ENCODE data around the gene NPBWR2.

The NPBWR2 gene

DNA sequence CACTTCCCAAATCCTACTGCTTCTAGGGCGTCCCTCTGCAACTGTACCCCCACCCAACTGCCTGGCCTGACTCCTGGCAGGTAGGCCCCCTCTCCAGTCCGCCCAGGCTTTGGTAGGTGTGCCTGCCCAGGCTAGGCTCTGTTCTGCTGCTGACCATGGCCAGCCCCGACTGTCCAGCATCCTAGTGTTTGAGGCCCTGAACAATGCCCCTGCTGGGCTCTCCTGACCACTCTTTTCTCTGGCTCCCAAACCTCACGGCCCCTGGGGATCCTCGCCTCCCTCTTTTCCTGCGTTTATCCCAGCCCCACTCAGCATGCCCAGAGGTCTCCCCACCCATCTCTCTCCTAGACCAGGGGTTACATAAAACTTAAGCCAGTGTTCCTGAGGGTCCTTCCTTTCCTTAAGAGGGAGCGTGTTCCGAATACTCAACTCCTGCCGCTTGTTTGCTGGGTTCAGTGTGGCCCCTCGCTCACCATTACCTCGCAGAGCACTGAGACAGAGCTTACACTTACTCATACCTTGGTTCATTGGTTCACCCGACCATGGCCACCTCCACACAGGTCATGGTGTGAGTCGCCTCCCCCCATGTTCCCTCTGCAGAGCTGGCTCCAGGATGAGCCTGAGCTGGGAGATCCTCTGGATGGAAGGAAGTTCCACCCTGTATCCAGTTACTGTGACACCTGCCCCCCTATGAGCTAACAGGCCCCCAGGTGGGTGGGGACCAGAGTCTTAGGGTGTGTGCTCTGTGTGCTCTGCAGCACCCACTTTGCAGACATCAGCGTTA is 35.8 kb upstream of the NPBWR2 start:
- no peak for DNase-seq (ENCODE audit: low read depth, low spot score)
- in situ Hi-C loops (cut with HindIII; ENCODE audit: low sequenced_read_pairs) = no loop called here
- TF ChIP-seq, protein P1, sequence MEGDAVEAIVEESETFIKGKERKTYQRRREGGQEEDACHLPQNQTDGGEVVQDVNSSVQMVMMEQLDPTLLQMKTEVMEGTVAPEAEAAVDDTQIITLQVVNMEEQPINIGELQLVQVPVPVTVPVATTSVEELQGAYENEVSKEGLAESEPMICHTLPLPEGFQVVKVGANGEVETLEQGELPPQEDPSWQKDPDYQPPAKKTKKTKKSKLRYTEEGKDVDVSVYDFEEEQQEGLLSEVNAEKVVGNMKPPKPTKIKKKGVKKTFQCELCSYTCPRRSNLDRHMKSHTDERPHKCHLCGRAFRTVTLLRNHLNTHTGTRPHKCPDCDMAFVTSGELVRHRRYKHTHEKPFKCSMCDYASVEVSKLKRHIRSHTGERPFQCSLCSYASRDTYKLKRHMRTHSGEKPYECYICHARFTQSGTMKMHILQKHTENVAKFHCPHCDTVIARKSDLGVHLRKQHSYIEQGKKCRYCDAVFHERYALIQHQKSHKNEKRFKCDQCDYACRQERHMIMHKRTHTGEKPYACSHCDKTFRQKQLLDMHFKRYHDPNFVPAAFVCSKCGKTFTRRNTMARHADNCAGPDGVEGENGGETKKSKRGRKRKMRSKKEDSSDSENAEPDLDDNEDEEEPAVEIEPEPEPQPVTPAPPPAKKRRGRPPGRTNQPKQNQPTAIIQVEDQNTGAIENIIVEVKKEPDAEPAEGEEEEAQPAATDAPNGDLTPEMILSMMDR (IDR thresholded peaks at IDR 0.05; ENCODE audit: low read depth, low read length) = no peak
- H3K4me3 ChIP-seq (ENCODE audit: low read depth, low read length) = no peak overlapping the region

DNA sequence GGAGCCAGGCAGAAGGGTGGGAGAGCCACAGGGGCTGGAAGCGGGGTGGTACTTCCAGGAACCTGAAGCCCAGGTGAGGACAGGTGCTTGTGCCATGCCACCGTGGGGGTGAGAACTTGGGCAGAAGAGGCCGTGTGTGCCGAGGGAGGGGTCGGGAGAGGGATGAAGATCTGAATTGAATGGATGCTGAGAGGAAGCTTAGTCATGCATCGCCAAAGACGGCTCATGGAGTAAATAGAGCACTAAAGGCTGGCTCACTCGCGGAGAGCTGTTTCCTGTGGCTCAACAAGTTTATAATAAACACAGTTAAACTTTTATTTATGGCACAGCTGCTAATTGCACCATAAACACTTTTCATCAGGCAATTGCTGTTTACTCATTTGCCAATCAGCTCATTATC is 35.2 kb upstream of the NPBWR2 start:
- no peak for DNase-seq (ENCODE audit: low read depth, low spot score)
- no peak overlapping the region for H3K4me3 ChIP-seq (ENCODE audit: low read depth, low read length)
- in situ Hi-C loops (cut with HindIII; ENCODE audit: low sequenced_read_pairs) = no loop called here
- TF ChIP-seq, protein P1 (IDR thresholded peaks at IDR 0.05; ENCODE audit: low read depth, low read length) = no peak

DNA sequence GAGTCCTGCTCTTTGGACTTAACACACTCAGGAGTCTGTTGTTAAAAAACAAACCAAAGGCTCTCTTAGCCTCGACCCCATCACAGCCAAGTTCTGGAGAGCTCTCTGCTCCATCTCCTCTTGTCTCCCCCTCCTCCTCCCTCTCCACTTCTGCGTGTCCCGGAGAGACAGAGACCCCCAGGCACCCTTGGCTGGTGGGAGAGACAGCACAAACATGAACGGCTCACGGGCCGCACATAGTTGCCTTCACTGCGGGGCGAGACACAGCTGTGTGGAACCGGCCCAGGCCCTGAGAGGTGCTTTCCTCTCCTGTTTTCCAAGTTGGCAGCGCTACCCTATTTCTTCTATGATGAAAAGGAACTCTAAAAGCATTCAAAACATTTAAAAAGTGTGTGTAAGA is 33.6 kb upstream of the NPBWR2 start:
- H3K4me3 ChIP-seq (ENCODE audit: low read depth, low read length) = no peak overlapping the region
- in situ Hi-C loops (cut with HindIII; ENCODE audit: low sequenced_read_pairs) = no loop called here
- DNase-seq (ENCODE audit: low read depth, low spot score) = no peak
- TF ChIP-seq, protein P1 (IDR thresholded peaks at IDR 0.05; ENCODE audit: low read depth, low read length) = no peak

DNA sequence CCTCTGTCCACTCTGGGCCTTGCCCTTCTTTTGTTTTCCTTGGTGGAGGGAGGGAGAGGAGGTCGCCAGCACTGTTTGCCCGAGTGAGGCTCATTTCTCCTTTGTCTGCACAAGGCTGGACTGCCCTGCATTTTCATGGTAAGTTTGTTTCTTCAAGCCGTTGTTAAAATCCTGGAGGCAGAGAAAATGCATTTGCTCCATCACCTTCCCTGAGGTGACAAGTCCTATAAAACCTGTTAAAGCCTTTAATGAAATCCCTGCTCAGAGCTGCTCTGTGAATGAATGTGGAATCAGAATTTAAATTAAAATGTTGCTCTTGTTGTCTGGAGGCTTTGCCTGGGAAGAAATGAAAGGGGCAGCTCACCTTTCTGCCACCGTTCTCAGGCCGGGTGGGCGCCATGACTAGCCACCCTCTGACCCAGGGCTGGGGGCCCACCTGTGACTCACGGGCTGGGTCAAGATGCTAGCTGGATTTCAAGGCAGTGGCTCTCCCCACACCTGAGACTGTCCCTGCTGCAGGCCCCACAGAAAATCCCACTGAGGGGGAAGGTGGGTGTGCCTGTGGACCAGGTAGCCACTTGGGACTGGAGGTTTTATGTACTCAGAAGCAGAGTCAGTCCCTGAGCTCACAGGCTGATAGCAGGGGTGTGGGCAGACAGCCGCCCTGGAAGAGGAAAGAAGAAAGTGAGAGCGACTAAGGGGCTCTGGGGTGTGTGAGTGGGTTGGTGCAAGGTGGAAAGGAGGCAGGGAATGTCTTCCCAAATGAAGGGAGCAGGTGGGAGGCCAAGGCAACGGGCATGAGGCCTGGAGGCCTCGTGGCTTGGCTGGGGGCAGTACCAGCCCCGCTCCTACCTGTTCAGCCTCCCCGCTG is 32.9 kb upstream of the NPBWR2 start:
- TF ChIP-seq, protein P1 (IDR thresholded peaks at IDR 0.05; ENCODE audit: low read depth, low read length) = no peak
- DNase-seq (ENCODE audit: low read depth, low spot score) = no peak
- in situ Hi-C loops (cut with HindIII; ENCODE audit: low sequenced_read_pairs) = no loop called here
- no peak overlapping the region for H3K4me3 ChIP-seq (ENCODE audit: low read depth, low read length)

DNA sequence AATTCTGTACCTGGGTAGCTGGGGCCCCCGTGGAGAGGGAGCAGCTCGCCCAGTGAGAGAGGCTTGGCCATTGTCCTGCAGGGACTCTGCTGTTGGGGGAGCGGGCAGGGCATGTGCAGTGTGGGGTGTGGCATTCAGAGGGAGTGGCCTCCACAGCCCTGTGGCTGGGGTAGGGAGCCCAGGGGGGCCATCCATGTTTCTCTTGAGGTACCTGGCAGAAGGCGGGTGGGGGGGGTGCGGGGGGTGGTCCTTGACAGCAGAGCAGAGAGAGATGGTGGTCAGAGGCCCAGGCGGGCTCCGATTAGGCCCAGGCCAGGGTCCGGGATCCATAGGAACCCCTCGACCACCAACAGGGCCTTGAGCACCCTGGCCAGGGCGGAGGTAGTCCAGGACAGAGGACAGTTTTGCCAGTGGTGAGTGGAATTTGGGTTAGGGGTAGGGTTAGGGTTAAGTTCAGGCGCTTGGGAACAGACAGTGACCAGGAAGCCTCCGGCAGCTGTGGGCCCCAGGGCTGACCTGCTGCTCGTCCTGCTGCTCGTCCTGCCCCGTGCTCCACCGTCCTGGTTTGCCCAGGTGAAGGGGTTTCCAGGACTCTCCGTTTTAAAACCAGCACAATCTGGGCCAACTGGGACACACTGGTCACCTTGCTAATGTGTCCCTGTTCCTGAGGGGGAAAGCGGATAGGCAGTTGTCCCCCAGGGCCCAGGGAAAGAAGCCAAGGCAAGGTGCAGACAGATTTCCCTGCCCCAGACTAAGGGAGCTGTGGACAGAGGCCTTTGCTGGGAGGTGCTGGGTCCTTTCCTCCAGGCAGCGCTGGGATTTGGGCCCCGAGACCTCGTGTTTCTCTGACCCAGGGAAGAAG is 32.1 kb upstream of the NPBWR2 start:
- TF ChIP-seq, protein P1 (IDR thresholded peaks at IDR 0.05; ENCODE audit: low read depth, low read length) = no peak
- DNase-seq (ENCODE audit: low read depth, low spot score) = no peak
- no peak overlapping the region for H3K4me3 ChIP-seq (ENCODE audit: low read depth, low read length)
- in situ Hi-C loops (cut with HindIII; ENCODE audit: low sequenced_read_pairs) = no loop called here

DNA sequence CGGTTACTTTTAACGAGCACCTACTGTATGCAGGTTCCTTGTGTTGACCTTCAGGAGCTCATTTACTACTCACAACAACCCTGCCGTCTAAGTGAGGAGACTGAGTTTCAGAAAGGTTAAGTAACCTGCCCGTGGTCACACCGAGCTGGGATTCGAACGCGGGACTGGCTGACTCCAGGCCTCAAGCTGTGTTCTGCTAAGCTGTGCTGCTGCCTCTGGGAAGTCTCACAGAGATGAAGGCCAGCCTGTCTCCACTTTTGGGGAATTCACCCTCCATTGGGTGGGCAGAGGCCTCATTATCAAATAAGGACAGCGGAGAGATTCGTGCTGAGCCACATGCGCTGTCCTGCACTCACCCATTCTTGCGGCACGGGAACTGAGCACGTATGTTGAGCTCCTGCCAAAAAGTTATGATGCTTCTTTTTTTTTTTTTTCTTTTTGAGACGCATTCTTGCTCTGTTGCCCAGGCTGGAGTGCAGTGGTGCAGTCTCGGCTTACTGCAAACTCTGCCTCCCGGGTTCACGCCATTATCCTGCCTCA is 31.0 kb upstream of the NPBWR2 start:
- no peak overlapping the region for H3K4me3 ChIP-seq (ENCODE audit: low read depth, low read length)
- TF ChIP-seq, protein P1 (IDR thresholded peaks at IDR 0.05; ENCODE audit: low read depth, low read length) = no peak
- in situ Hi-C loops (cut with HindIII; ENCODE audit: low sequenced_read_pairs) = no loop called here
- no peak for DNase-seq (ENCODE audit: low read depth, low spot score)

Measured in astrocyte of the spinal cord (primary cell).